K562 (cell line): Measurements from ENCODE around the gene CENPX. TPM values are rescaled to one million over a fixed set of nuclear protein-coding genes. Genes with fewer than 3 reads are reported as not detected.

Source experiments
- ARID4B ChIP-seq: sonication (generic); formaldehyde crosslinking; IDR thresholded peaks from 2 replicates; pipeline ENCODE4 v1.8.0; 2022; ENCODE audit warnings: mild to moderate bottlenecking, missing genetic modification reagents
- BRCA1 ChIP-seq, 2 experiments: fragments of 450-650 bp in 1 of 2; sonication (generic) in 1 of 2; formaldehyde crosslinking in 1 of 2; IDR thresholded peaks; 2 replicates each; pipeline versions ENCODE4 v1.5.0 to v1.6.1; 2017 to 2020; ENCODE audit warnings: mild to moderate bottlenecking in 1 of 2, missing genetic modification reagents in 1 of 2
- DEAF1 ChIP-seq: fragments of 450-650 bp; formaldehyde crosslinking; IDR thresholded peaks from 2 replicates; pipeline ENCODE4 v1.4.0; 2020; ENCODE audit warnings: mild to moderate bottlenecking, moderate library complexity
- TRIM24 ChIP-seq, 2 experiments: fragments of 450-650 bp; IDR thresholded peaks; 2 replicates each; pipeline ENCODE4 v1.6.1; 2016
- USF2 ChIP-seq: sonication (generic); formaldehyde crosslinking; IDR thresholded peaks from 2 replicates; pipeline ENCODE4 v1.5.0; 2020; ENCODE audit warnings: missing genetic modification reagents
- ZBTB7A ChIP-seq: IDR thresholded peaks from 2 replicates; pipeline ENCODE4 v1.6.1; 2011; ENCODE audit warnings: low read depth, mild to moderate bottlenecking, low read length, moderate library complexity, borderline replicate concordance; ENCODE audit not compliant: control insufficient read depth
- polyA plus RNA-seq, 8 experiments: library from polyadenylated mRNA; depleted of rRNA in 4 of 8; stranded (reverse) in 5 of 8; unstranded in 3 of 8; fragments of >200 nt; fragmentation: Nextera tagmentation in 2 of 8; fragmentation: Illumina TruSeq in 1 of 8; extraction: Ambion mirVana in 2 of 8; extraction: Trizol in 1 of 8; gene quantifications; 2 replicates each; pipeline versions ENCODE4 v1.2.1 to v1.2.3, GENCODE V29; 2011 to 2014; ENCODE audit warnings: inconsistent platforms in 1 of 8, missing spikeins in 1 of 8
- total RNA-seq, 7 experiments: library from RNA; depleted of rRNA in 6 of 7; stranded (reverse); fragments of >200 nt in 6 of 7; fragmentation: Illumina TruSeq in 2 of 7; extraction: Trizol in 2 of 7; gene quantifications; 2 replicates each; pipeline versions ENCODE4 v1.2.1 to v1.2.3, GENCODE V29; 2011 to 2021; ENCODE audit warnings: low replicate concordance in 1 of 7

The CENPX gene
- total and polyA plus RNA-seq, 9 of the 15 experiments (the other 6 are each of a cell fraction or from before 2014, with no cell fraction given) = 32.7 to 352 (median 127) TPM

GRCh38 chr17:82050761-82051641 is 28.3 kb upstream of the CENPX start (continued):
- TF ChIP-seq ZBTB7A (peak; percentile 69), TRIM24 (IDR thresholded peaks at IDR 0.05) (no peak), ARID4B (peak; percentile 1; the same call in 1 of the 2 replicates), DEAF1 (CRISPR knock-in tag) (no peak), USF2 (0 out of 2 replicates have a peak, but pooled peaks have one; percentile 3), BRCA1 (IDR thresholded peaks at IDR 0.05) (no peak), BRCA1 (CRISPR knock-in tag; IDR thresholded peaks at IDR 0.05) (0 out of 2 replicates have a peak, but pooled peaks have one; percentile 41)
